GM12864 (cell line): ENCODE measurements around the gene MAPRE2.
"Not testable (repeated sequence)": the region's sequence is repeated elsewhere in the genome, so short reads cannot be mapped to it uniquely, and the experiment has no call there.

Experiments
- DNase-seq: peaks from one replicate; pipeline ENCODE4 v3.0.0-alpha.2; 2011; ENCODE audit warnings: low read depth
- H3K4me3 ChIP-seq: 2 replicates; pipeline ENCODE4 v1.5.1; 2011; ENCODE audit warnings: mild to moderate bottlenecking, low read depth, low read length, control low read depth
- CTCF ChIP-seq: IDR thresholded peaks from 2 replicates; pipeline ENCODE4 v1.5.1; 2011; ENCODE audit warnings: low read depth, mild to moderate bottlenecking, moderate library complexity, low read length, control low read depth, inconsistent platforms; ENCODE audit errors: missing control alignments

MAPRE2 gene

GRCh38 chr18:35107216-35107615, 66.0 kb downstream of the MAPRE2 start:
- DNase-seq = no peak
- TF ChIP-seq CTCF = no peak

GRCh38 chr18:35108088-35108487, 66.9 kb downstream of the MAPRE2 start:
- not testable (repeated sequence) for DNase-seq, H3K4me3 ChIP-seq

More at GRCh38 chr18:35107216-35107615, 66.0 kb downstream of the MAPRE2 start:
- H3K4me3 ChIP-seq = no peak overlapping the region

GRCh38 chr18:35110059-35110458, 68.8 kb downstream of the MAPRE2 start:
- H3K4me3 ChIP-seq = no peak overlapping the region
- DNase-seq = no peak
- TF ChIP-seq CTCF = no peak

- no peak overlapping the region for H3K4me3 ChIP-seq
- no peak for DNase-seq
- TF ChIP-seq CTCF = no peak
Measured at GRCh38 chr18:35110554-35111485, 69.6 kb downstream of the MAPRE2 start.

GRCh38 chr18:35112696-35113095, 71.5 kb downstream of the MAPRE2 start:
- TF ChIP-seq CTCF = no peak
- no peak overlapping the region for H3K4me3 ChIP-seq
- no peak for DNase-seq

- no peak for TF ChIP-seq CTCF
- H3K4me3 ChIP-seq = no peak overlapping the region
- no peak for DNase-seq
Measured at GRCh38 chr18:35114305-35114704, 73.1 kb downstream of the MAPRE2 start.

- TF ChIP-seq CTCF = no peak
- no peak overlapping the region for H3K4me3 ChIP-seq
- DNase-seq = no peak
Measured at GRCh38 chr18:35116784-35117318, 75.6 kb downstream of the MAPRE2 start.
